Stimulated activated memory B cell treated with anti-CD40 and anti-IgM and Interleukin-4, amounts not matched to agents 10 μg/mL and 1 μg/mL and 100 μg/mL, for 72 hours (primary cell): Measurements from ENCODE around the gene CCND1.
"Not testable (repeated sequence)": the region's sequence is repeated elsewhere in the genome, so short reads cannot be mapped to it uniquely, and the experiment has no call there.

ENCODE experiments used
- ATAC-seq: fragments of 150-1000 bp; cut with Tn5 transposase; 2 replicates; pipeline ENCODE4 v1.10.0; 2021
- H3K27ac Mint-ChIP-seq: one replicate; pipeline ENCODE4 v1.8.0; 2022; ENCODE audit warnings: mild to moderate bottlenecking, mixed read lengths
- H3K27me3 Mint-ChIP-seq: one replicate; pipeline ENCODE4 v1.8.0; 2022; ENCODE audit warnings: mixed read lengths
- H3K36me3 Mint-ChIP-seq: one replicate; pipeline ENCODE4 v1.8.0; 2022; ENCODE audit warnings: mixed read lengths
- H3K4me1 Mint-ChIP-seq: one replicate; pipeline ENCODE4 v1.8.0; 2022; ENCODE audit warnings: mixed read lengths
- H3K4me3 Mint-ChIP-seq: one replicate; pipeline ENCODE4 v1.8.0; 2022; ENCODE audit warnings: mild to moderate bottlenecking, moderate library complexity, mixed read lengths
- H3K9me3 Mint-ChIP-seq: one replicate; pipeline ENCODE4 v1.8.0; 2022; ENCODE audit warnings: mixed read lengths

The CCND1 gene

GRCh38 chr11:69692422-69692821 is 51.5 kb downstream of the CCND1 start:
- no peak for ATAC-seq
- Mint-ChIP-seq H3K27me3 (peaks cover 88% of the 10 kb centered on the region), H3K36me3 (peaks cover 5% of the 10 kb centered on the region), H3K4me1 (no peaks in the 10 kb centered on the region), H3K9me3 (peaks cover 7% of the 10 kb centered on the region), H3K27ac (no peak overlapping the region), H3K4me3 (no peak overlapping the region)

- no peak overlapping the region for H3K27ac Mint-ChIP-seq
- H3K36me3 Mint-ChIP-seq, result peaks cover 5% of the 10 kb centered on the region
- peaks cover 7% of the 10 kb centered on the region for H3K9me3 Mint-ChIP-seq
- H3K27me3 Mint-ChIP-seq, result peaks cover 86% of the 10 kb centered on the region
- ATAC-seq, result no peak
- H3K4me1 Mint-ChIP-seq, result peaks cover 13% of the 10 kb centered on the region
- no peak overlapping the region for H3K4me3 Mint-ChIP-seq
Observed at GRCh38 chr11:69694781-69695180, 53.8 kb downstream of the CCND1 start.

GRCh38 chr11:69695581-69695980 is 54.6 kb downstream of the CCND1 start:
- Mint-ChIP-seq H3K27me3 (peaks cover 86% of the 10 kb centered on the region), H3K36me3 (peaks cover 3% of the 10 kb centered on the region), H3K27ac (no peak overlapping the region), H3K9me3 (peaks cover 6% of the 10 kb centered on the region), H3K4me3 (no peak overlapping the region), H3K4me1 (peaks cover 13% of the 10 kb centered on the region)
- no peak for ATAC-seq

- Mint-ChIP-seq H3K4me1 (peaks cover 13% of the 10 kb centered on the region), H3K27me3 (peaks cover 86% of the 10 kb centered on the region)
- not testable (repeated sequence) for H3K36me3 Mint-ChIP-seq, H3K9me3 Mint-ChIP-seq, H3K27ac Mint-ChIP-seq, ATAC-seq, H3K4me3 Mint-ChIP-seq
Observed at GRCh38 chr11:69695995-69696394, 55.0 kb downstream of the CCND1 start.

GRCh38 chr11:69696749-69697468 is 56.0 kb downstream of the CCND1 start:
- Mint-ChIP-seq H3K36me3 (no peaks in the 10 kb centered on the region), H3K9me3 (peaks cover 3% of the 10 kb centered on the region), H3K4me3 (no peak overlapping the region), H3K27ac (no peak overlapping the region), H3K27me3 (peaks cover 86% of the 10 kb centered on the region), H3K4me1 (peaks cover 13% of the 10 kb centered on the region)
- no peak for ATAC-seq

GRCh38 chr11:69697469-69697843 is 56.5 kb downstream of the CCND1 start:
- H3K4me1 Mint-ChIP-seq, result peaks cover 13% of the 10 kb centered on the region
- no peak for ATAC-seq
- no peak overlapping the region for H3K4me3 Mint-ChIP-seq
- H3K27me3 Mint-ChIP-seq, result peaks cover 80% of the 10 kb centered on the region
- H3K27ac Mint-ChIP-seq, result no peak overlapping the region
- H3K36me3 Mint-ChIP-seq, result no peaks in the 10 kb centered on the region
- H3K9me3 Mint-ChIP-seq, result no peaks in the 10 kb centered on the region

GRCh38 chr11:69697861-69698260 is 56.9 kb downstream of the CCND1 start:
- Mint-ChIP-seq H3K27ac (no peak overlapping the region), H3K4me3 (no peak overlapping the region), H3K36me3 (no peaks in the 10 kb centered on the region), H3K4me1 (peaks cover 15% of the 10 kb centered on the region), H3K27me3 (peaks cover 78% of the 10 kb centered on the region), H3K9me3 (no peaks in the 10 kb centered on the region)
- ATAC-seq, result no peak

GRCh38 chr11:69698362-69698761 is 57.4 kb downstream of the CCND1 start:
- H3K4me1 Mint-ChIP-seq, result peaks cover 20% of the 10 kb centered on the region
- no peaks in the 10 kb centered on the region for H3K36me3 Mint-ChIP-seq
- H3K27me3 Mint-ChIP-seq, result peaks cover 81% of the 10 kb centered on the region
- no peaks in the 10 kb centered on the region for H3K9me3 Mint-ChIP-seq
- H3K27ac Mint-ChIP-seq, result no peak overlapping the region
- H3K4me3 Mint-ChIP-seq, result no peak overlapping the region
- ATAC-seq, result no peak

- Mint-ChIP-seq H3K27ac (no peak overlapping the region), H3K36me3 (no peaks in the 10 kb centered on the region), H3K4me1 (peaks cover 22% of the 10 kb centered on the region), H3K4me3 (no peak overlapping the region), H3K27me3 (peaks cover 80% of the 10 kb centered on the region), H3K9me3 (no peaks in the 10 kb centered on the region)
- ATAC-seq, result peak; percentile 48
Observed at GRCh38 chr11:69699213-69699612, 58.3 kb downstream of the CCND1 start.

- ATAC-seq, result no peak
- no peak overlapping the region for H3K27ac Mint-ChIP-seq
- no peaks in the 10 kb centered on the region for H3K36me3 Mint-ChIP-seq
- H3K4me3 Mint-ChIP-seq, result no peak overlapping the region
- peaks cover 79% of the 10 kb centered on the region for H3K27me3 Mint-ChIP-seq
- H3K9me3 Mint-ChIP-seq, result no peaks in the 10 kb centered on the region
- peaks cover 33% of the 10 kb centered on the region for H3K4me1 Mint-ChIP-seq
Observed at GRCh38 chr11:69700278-69701140, 59.6 kb downstream of the CCND1 start.

GRCh38 chr11:69702239-69702691 is 61.3 kb downstream of the CCND1 start:
- Mint-ChIP-seq H3K9me3 (no peaks in the 10 kb centered on the region), H3K4me1 (peaks cover 37% of the 10 kb centered on the region), H3K4me3 (no peak overlapping the region), H3K36me3 (no peaks in the 10 kb centered on the region), H3K27me3 (peaks cover 79% of the 10 kb centered on the region), H3K27ac (no peak overlapping the region)
- no peak for ATAC-seq

- Mint-ChIP-seq H3K4me3 (no peak overlapping the region), H3K4me1 (peaks cover 37% of the 10 kb centered on the region), H3K27ac (no peak overlapping the region), H3K27me3 (peaks cover 80% of the 10 kb centered on the region), H3K9me3 (no peaks in the 10 kb centered on the region), H3K36me3 (no peaks in the 10 kb centered on the region)
- ATAC-seq, result no peak
Observed at GRCh38 chr11:69702769-69703452, 62.0 kb downstream of the CCND1 start.

GRCh38 chr11:69703453-69703767 is 62.5 kb downstream of the CCND1 start:
- no peaks in the 10 kb centered on the region for H3K9me3 Mint-ChIP-seq
- H3K27me3 Mint-ChIP-seq, result peaks cover 79% of the 10 kb centered on the region
- H3K27ac Mint-ChIP-seq, result no peak overlapping the region
- no peak for ATAC-seq
- H3K36me3 Mint-ChIP-seq, result no peaks in the 10 kb centered on the region
- H3K4me3 Mint-ChIP-seq, result no peak overlapping the region
- peaks cover 37% of the 10 kb centered on the region for H3K4me1 Mint-ChIP-seq
